Renal cortex interstitium (tissue), 11 donors: ENCODE data around the gene MYADML2. TPM values are rescaled to one million over a fixed set of nuclear protein-coding genes. Genes with fewer than 3 reads are reported as not detected.
"Not testable (repeated sequence)": the region's sequence is repeated elsewhere in the genome, so short reads cannot be mapped to it uniquely, and the experiment has no call there.

Source experiments
- DNase-seq, 11 donors: peaks; one replicate each; pipeline ENCODE4 v3.0.0-alpha.2; 2013; ENCODE audit warnings: low read depth in 9 of 11, low spot score in 4 of 11; ENCODE audit errors: extremely low read depth in 1 of 11
- polyA plus RNA-seq, 3 donors: library from polyadenylated mRNA; unstranded; fragments of 120-200 nt; gene quantifications; one replicate each; pipeline ENCODE4 v1.2.1, GENCODE V29; 2013; ENCODE audit not compliant: insufficient read length in 3 of 3

MYADML2 gene
- polyA plus RNA-seq, 3 donors = 0.10 to 0.30 (median 0.14) TPM

DNA sequence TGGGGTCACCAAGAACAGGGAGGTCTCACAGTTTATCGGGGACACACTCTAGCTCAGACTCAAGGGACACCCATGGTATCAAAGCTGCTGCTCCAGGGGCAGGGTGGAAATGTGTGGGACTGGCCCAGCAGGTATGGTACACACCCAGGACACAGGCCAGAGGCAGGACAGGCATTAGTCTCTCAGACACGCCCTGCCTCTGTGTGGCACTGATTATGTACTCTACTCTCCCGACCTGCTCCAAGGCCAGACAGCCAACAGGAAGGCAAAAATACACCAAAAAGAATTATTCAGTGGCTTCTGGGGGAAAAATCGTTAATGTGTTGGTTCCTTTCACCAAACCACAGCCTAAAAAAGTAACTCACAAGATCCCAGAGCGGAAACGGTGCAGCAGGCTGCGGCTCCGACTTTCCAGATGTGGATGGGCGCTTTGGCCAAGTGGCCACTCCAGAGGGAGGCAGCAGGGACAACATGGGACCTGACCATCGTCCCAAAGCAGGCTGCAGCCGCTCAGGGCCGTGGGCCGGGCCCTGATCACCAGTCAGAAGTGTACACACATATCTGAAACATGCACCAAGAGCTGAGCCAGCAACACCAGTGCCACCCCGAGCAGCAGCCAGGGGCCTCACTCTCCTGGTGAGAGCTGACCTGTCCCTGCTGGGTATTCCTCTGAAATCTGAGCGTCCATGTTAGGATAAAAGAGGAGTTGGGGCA, 28.0 kb downstream of the MYADML2 start:
- DNase-seq = no peak

DNA sequence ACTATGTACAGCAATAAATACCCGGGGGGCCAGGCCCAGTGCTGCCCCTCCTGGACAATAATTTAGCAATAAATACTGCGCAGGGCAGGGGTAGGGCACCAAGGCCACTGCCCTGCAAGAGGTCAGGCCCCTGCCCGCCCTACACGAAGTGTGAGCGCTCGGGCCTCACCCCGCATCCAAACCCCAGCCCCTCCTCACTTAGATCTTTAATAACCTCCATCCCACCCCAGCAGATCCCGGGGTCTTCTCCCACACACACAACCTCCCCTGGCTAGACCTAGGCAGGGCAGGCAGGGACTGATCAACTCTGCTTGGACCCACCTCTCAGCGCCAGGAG, 28.7 kb downstream of the MYADML2 start:
- not testable (repeated sequence) for DNase-seq

DNA sequence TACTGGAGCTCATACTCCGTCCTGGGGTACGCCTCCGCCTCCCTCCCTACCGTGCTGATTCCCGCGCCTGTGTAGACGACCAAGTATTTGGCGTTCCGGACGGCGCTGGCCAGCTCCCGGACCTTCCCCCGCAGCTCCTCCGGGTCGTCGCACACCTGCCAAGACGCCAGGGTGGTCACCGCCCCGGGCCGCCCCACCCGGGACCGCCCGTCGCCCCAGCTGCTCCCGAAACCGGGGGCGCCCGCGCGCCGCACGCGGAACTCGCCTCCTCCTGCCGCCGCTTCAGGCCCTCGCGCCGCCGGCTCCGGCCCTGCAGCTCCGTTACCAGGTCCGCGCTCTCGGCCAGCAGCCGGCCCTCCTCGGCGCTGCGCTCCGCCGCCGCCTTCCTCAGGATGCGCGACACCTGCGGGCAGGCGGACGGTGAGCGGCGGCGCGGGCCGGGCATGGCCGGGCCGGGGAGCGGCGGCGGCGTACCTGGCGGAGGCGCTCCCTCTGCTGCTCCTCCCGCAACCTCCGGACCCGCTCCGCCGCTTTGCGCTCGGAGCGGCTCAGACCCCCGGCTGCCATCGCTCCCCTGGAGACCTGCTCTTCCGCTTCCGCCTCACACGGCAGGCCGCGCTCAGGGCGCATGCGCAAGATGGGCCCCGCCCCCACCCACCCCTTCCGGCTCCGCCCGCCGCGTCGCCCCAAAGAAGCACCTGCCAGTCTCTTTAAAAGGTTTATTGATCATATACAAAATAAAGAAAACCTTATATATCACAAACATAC, 29.3 kb downstream of the MYADML2 start, which contains the start of gene SIRT7:
TSS of gene SIRT7 (minus strand) at position 612 of the 768 bp plus-strand sequence. CDS start at position 567, 45 bp downstream.
- DNase-seq = peak in 8 of 11 donors; percentile 51 to 77 (median 66)

DNA sequence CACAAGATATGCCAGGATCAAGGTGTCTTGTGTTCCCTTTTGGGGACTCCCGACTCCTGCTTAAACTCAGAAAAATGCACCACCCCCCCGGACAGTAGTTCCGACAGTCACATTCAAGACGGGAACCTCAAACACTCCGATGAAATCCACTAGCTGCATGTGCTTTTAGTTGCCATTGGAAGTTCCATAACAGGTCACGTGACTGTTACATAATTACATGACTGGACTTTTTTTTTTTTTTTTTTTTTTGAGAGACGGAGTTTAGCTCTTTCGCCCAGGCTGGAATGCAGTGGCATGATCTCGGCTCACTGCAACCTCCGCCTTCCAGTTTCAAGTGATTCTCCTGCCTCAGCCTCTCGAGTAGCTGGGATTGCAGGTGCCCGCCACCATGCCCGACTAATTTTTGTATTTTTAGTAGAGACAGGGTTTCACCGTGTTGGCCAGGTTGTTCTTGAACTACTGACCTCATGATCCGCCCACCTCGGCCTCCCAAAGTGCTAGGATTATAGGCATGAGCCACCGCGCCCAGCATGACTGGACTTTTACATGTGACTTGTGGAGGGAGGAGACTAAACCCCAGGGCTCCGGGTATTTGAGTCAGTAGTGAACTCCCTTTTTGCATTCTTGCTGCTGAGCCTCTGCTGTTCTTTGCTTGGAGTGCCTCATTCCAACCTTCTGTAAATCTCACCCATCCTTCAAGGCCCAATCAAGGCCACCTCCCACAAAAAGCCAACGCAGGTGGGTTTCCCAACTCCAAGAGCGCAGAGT, 30.6 kb downstream of the MYADML2 start:
- no peak for DNase-seq

DNA sequence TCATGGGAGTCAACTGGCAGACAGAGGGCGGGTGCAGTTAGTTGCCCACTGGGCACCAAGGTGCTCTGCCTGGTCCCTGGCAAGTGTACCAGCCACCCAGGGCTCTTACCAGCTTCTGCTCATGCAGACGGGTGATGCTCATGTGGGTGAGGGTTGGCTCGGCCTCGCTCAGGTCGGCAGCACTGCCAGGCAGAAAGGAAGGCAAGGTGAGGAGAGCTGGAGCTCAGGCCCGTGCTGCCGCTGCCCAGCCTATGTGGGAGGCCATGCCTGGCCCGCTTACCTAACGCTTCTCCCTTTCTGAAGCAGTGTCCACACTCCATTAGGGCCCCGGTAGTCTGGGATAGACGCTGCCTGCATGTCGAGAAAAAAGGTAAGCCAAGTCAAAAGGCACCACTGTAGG, 31.7 kb downstream of the MYADML2 start:
- no peak for DNase-seq

DNA sequence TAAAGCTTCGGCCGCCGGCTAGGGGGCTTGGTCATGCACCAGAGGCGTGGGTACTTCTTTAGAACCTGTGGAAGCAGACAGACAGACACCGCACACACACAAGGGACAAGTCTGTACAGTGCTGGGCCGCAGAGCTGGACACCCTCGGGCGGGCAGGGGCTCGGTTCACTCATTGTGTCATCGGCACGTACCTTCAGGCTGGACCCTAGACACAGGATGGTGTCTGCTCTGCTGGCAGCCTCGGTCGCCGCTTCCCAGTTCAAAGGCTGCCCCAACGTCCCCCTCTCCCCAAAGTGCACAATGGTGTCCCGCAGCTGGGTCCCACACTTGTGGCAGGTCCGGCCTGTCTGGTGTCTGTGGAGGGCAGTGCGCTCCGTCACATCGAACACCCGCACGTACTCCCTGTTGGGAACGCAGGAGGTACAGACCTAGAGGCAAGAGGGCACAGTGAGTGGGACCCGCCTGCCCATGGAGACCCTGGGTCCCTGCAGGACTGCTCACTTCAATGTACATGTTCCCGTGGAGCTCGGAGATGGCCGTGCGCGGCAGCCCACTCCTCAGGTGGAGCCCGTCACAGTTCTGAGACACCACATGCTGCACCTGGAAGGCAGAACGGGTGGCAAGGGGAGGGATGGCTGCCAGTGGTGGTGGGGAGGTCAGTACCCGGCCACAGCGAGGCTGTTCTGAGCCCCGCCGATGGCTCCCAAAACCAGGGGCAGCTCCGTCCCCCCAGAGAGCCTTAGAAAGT, 32.8 kb downstream of the MYADML2 start:
- no peak for DNase-seq

DNA sequence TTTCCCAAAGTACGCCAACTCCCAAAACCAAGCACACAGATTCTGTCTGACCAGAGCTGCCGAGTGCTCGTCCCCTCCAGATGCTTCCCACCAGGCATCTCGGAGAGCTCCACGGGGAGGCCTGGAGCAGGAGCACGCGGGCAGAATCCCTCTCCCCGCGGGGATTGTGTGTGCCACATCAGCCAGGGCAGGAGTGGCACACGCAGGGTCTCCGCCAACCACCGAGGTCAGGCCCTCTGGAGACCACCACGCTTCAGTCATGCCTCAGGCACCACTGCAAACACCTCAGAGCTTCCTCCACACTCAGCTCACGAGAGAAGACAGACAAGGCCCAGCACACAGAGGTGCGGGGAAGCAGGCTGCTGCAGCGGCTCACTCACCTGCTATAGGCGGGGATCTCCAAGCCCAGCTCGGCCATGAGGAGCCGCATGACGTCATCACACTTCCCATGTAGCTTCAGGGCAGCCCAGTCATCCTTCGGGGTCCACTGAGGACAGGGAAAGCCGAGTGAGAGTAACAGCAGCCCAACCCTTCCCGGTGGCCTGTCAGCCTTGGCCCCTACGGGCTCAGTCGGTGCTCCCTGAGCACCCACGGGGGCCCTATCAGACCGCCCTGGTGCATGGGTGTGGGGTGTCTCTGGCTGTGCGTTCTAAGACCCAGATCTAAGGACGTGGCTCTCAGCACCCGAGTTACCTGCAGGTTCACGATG, 33.5 kb downstream of the MYADML2 start:
- no peak for DNase-seq

DNA sequence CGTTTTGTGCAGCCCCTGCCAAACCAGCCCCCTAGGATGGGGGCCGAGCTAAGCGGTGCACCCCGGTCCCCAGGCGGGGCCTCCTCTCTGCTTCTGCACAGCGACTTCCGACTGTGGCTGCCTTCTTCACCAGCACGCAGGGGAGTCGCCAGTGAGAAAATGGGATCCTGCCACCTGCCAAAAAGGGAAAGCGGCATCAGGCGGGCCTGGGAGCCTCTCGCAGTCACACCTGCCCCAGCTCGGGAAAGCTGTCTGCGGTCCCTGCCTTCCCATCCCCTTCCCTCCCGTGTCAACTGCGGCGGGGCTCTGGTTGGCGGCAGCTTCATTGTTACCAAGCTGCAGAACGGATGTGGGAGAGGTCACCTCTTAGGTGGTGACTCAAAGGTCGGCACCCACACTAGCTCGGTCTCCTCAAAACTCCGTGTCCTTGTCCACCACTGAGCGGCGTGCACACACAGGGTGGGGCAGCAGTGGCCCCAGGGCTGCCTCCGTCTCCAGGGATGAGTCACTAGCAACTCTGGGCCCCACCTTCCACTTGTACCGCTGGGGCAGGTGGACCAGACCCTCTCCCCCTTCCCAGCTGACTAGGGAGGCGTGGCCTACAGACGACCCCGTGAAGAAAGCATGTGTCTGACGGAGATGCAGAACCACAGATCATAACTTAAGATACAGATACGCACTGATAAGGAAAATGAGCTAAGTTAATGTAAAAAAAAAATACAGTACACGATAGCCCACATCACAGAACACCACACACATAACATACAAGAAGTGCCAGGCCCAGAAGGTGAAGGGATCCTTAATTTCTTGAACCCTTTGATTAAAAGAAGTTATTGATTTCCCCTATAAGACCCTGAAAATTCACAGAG, 34.4 kb downstream of the MYADML2 start:
- DNase-seq = no peak

DNA sequence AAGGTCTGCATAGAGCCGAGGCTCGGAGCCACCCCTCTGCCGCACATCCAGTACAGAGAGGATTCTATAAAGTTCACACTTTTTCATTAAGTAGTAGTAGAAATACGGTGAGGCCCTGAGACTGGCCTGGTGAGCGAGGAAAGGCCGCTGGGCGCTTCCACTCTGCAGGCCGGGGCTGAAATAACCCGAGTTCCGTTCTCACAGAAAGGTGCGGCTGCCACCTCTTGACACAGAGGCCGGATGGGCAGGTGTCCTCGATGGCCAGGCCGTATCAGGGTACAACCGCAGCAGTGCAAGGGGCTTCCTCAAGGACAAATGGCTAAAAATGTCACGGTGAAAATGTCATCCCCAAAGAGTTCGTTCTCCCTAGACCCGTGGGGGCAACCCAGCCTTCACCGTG, 35.1 kb downstream of the MYADML2 start:
- no peak for DNase-seq

DNA sequence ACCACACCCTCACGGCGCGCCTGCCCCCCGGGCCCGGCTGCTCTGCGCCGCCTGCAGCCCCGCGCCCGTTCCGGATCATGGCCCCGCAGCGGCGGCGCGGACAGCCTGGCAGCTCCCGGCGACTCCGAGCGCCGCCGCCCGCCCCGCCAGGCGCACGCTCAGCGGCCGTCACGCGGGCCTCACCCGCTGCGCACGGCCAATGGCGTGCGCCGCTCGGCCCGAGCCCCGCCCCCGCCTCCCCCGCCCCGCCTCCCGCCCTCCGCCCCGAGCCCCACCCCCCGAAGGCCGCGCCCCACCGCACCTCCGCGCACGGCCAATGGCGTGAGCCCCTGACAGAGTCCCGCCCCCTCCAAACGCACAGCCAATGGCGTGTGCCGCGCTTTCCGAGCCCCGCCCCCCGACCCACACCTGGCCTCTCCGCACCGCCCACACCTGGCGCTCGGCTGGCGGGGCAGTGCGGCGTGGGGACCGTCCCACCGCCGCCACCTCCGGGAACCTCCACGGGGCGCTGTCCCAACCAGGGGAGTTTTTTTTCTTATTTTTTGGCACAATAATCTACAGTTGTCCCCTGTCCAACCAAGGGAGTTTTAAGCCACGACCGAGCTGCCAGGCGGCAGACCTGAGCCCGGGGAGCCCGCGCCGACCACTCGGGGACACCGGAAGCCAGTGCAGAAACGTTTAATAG, 35.6 kb downstream of the MYADML2 start, which contains the start of gene PCYT2:
TSS of gene PCYT2 (minus strand) at position 123 of the 685 bp plus-strand sequence. CDS start at position 79, 44 bp downstream.
- peak in 9 of 11 donors; percentile 63 to 87 (median 81) for DNase-seq

DNA sequence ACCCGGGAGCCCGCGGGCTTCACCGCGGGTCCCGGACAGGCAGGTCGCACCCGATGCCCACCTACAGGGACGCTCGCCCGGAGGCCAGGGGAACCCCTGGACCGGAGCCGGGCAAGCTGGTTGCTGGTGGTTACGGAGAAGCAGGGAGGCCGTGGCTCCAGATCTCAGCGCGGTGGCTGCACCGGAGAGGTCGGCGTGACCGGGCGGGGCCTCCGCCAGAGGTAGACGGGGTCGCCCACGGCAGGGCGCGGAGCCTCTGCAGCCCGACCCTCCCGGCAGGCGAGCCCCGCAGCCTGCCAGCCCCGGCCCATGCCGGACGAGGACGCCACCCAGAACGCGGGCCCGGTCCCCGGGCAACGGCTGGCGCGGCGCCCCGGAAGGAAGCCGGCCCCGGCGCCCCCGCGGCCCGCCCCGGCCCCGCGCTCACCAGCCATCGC, 36.2 kb downstream of the MYADML2 start:
- no peak for DNase-seq

DNA sequence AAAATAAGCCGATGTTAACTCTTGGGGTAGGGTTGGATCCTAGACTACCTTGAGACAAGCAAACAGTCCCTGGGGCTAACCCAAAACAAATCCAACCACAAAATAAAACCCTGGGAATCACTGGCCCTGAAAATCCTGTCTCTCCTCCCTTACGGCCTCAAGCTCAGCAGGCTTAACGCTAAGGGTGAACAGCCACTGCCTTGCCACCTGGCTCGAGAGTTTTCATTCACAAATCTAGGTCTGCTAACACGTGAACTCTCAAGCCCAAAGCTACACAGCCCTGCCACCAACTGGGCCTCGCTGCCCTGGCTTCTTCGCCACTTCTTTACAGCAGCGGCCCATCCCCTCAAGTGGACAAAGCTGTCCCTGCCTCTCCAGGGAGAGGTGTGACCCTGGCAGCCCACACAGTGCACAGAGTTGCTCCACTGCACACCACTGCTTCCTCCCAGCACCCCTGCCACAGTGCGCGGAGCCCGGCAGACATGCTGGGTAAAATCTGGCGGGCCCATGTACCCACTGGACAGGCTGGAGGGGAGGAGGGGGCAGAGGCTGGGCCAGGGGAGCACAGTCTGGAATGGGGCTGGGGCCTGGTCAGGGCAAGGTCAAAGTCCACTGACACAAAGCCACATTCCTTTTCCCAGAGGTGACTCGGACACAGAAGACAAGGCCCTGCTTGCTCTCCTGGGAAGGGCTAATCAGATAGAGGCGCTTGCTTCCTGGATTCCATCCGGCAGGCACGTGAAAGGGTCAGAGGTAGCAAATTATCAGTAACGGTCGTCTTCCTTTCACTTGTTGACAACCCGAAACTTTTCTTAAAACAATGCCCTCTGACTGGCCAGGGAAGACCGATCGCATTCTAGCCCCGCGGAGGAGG, 36.8 kb downstream of the MYADML2 start:
- DNase-seq = no peak

DNA sequence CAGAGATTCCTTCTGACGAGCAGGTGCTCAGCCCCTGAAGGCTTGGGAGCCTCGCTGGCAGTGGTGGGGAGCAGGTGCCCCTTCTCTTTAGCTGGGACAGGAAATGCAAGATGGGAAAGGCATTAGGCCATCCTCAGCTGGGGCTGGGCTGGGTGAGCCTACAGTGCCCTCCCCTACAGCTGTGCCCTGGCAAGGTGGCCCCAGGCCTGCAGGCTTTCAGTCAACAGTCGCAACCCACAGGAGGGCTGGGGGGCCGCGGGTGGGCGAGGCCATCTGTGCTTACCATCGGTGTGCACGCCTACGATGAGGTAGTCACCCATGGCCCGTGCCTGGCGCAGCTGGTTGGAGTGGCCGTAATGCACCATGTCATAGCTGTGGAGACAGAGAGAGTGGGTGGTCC, 37.8 kb downstream of the MYADML2 start:
- DNase-seq = no peak

DNA sequence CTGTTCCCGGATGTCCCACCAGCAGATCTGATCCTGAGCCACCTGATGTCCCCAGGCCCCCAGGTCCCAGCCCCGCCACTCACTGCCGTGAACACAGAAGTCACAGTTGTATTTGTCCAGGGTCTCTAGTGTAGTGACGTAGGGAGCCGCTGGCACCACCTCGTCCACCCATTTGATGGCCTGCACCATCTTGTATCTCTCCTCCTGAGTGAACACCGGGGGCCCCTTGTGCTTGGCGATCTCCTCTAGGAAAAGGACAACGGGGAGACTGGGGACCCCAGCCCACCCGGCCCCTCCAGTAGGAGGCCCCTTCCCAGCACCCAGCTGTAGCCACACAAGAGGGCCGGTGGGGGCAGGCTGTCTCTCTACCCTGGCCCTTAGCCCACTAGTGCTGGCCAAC, 38.2 kb downstream of the MYADML2 start:
- DNase-seq = no peak

DNA sequence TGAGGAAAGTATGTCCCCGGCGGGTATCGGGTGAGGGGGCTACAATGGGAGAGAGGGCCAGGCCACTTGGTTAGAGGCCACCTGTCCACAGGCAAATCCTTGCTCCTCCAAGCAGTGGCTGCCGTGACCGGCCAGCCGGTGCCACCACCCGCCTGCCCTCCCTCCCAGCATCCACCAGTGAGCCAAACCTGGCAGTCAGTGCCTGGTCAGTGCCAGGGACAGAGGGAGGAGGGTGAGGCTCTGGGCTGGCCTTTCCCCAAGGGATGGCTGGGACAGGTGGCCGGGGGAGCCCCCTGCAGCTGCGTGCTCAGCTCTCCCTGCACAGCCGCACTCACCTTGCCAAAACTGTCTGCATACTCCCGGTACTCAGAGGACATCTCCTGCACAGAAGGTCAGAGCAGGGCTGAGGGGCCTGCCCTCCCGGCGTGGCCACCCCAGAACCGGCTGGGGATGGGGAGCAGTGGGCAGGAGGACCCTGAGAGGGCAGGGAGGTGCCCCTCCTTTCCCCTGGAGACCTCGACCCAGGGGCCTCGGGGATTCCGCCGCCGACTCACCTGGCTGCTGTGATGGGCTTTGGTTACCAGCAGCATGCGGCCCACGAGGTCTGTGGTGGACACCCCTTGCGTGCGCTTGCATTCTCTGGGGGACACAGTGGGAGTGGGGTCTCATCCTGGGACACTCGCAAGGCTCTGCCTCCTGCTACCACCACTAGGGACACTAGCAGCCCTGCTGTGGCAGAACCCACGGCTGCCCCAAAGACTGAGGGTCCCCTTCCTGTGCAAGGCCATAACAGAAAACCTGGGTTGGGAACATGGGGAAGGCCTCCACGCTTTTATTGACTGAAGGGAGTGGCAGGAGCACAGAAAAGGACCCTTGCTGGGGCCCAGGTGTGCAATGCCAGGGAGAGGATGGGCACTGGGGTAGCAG, 39.6 kb downstream of the MYADML2 start:
- DNase-seq = no peak
